SK-N-MC (cell line): ENCODE results near the gene LRCOL1.

Experiments
- EZH2 ChIP-seq: fragments of 200-600 bp; sonication (generic); IDR thresholded peaks from one replicate; pipeline ENCODE4 v1.6.1; 2017; ENCODE audit warnings: antibody characterized with exemption
- POLR2AphosphoS5 ChIP-seq: IDR thresholded peaks from 2 replicates; pipeline ENCODE4 v1.6.1; 2012; ENCODE audit warnings: mild to moderate bottlenecking, low read depth, low read length, borderline replicate concordance

- TF ChIP-seq POLR2AphosphoS5 (no peak), EZH2 (no peak)
These were observed 34.7 kb downstream of the LRCOL1 start for GRCh38 chr12:132575661-132576060.
